Activated T-helper 1 cell treated with Interleukin-2 at 50 U/mL for 16 hours (primary cell): Measurements from ENCODE around the gene ARHGEF28.
A peak's percentile ranks its signal among the peaks of the same experiment; 100 is the strongest.

Experiments used
- DNase-seq: peaks from one replicate; pipeline ENCODE4 v3.0.0-alpha.2; 2020; ENCODE audit warnings: low read depth

ARHGEF28 gene

GRCh38 chr5:73786043-73786831 lies 160.2 kb downstream of the ARHGEF28 start:
- no peak for DNase-seq

- DNase-seq: no peak
Measured at GRCh38 chr5:73789851-73790281, 163.9 kb downstream of the ARHGEF28 start.

GRCh38 chr5:73791389-73791788 lies 165.4 kb downstream of the ARHGEF28 start:
- DNase-seq: no peak

- DNase-seq: peak; percentile 28
Measured at GRCh38 chr5:73792687-73793320, 166.8 kb downstream of the ARHGEF28 start.

- DNase-seq: no peak
Measured at GRCh38 chr5:73793911-73794310, 167.9 kb downstream of the ARHGEF28 start.

- DNase-seq: no peak
Measured at GRCh38 chr5:73796164-73797131, 170.5 kb downstream of the ARHGEF28 start.

GRCh38 chr5:73797132-73797510 lies 171.1 kb downstream of the ARHGEF28 start:
- DNase-seq: no peak

- no peak for DNase-seq
Measured at GRCh38 chr5:73799401-73799972, 173.5 kb downstream of the ARHGEF28 start.

GRCh38 chr5:73801686-73802085 lies 175.7 kb downstream of the ARHGEF28 start:
- DNase-seq: no peak

GRCh38 chr5:73805449-73805848 lies 179.5 kb downstream of the ARHGEF28 start:
- DNase-seq: no peak

- no peak for DNase-seq
Measured at GRCh38 chr5:73808911-73809310, 182.9 kb downstream of the ARHGEF28 start.

GRCh38 chr5:73810429-73810828 lies 184.4 kb downstream of the ARHGEF28 start:
- DNase-seq: no peak

- DNase-seq: no peak
Measured at GRCh38 chr5:73812457-73812856, 186.5 kb downstream of the ARHGEF28 start.

GRCh38 chr5:73812962-73813588 lies 187.1 kb downstream of the ARHGEF28 start:
- no peak for DNase-seq

- DNase-seq: no peak
Measured at GRCh38 chr5:73814233-73814846, 188.3 kb downstream of the ARHGEF28 start.

- no peak for DNase-seq
Measured at GRCh38 chr5:73815631-73816030, 189.6 kb downstream of the ARHGEF28 start.

GRCh38 chr5:73816656-73817420 lies 190.8 kb downstream of the ARHGEF28 start:
- no peak for DNase-seq

GRCh38 chr5:73818357-73818756 lies 192.4 kb downstream of the ARHGEF28 start:
- no peak for DNase-seq

- no peak for DNase-seq
Measured at GRCh38 chr5:73820326-73820725, 194.3 kb downstream of the ARHGEF28 start.

- DNase-seq: no peak
Measured at GRCh38 chr5:73821003-73821402, 195.0 kb downstream of the ARHGEF28 start.
